Measurements from ENCODE around the gene EXOC6B.

The EXOC6B gene

DNA sequence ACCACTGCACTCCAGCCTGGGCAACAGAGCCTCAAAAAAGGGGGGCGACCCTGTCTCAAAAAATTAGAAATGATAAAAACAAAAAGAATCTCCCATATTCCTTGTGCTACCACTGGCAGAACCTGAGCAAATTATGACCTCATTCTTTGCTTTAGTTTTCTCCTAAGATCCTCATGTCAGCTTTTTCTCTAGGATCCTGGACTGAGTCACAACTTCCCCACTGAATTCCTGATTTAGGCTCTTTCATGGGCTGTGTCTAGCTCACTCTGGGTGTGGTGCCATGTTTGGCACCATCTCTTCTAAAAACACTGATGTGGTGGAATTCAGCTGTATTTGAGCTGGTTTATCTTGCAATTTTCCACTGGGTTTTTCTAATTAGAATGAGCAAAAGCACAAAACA is 37.1 kb downstream of the EXOC6B start:
- TF ChIP-seq, protein P1, sequence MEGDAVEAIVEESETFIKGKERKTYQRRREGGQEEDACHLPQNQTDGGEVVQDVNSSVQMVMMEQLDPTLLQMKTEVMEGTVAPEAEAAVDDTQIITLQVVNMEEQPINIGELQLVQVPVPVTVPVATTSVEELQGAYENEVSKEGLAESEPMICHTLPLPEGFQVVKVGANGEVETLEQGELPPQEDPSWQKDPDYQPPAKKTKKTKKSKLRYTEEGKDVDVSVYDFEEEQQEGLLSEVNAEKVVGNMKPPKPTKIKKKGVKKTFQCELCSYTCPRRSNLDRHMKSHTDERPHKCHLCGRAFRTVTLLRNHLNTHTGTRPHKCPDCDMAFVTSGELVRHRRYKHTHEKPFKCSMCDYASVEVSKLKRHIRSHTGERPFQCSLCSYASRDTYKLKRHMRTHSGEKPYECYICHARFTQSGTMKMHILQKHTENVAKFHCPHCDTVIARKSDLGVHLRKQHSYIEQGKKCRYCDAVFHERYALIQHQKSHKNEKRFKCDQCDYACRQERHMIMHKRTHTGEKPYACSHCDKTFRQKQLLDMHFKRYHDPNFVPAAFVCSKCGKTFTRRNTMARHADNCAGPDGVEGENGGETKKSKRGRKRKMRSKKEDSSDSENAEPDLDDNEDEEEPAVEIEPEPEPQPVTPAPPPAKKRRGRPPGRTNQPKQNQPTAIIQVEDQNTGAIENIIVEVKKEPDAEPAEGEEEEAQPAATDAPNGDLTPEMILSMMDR (IDR thresholded peaks at IDR 0.05; ENCODE audit: control extremely low read depth, extremely low read depth, low read depth, missing control alignments), result no peak
- no peak for DNase-seq (ENCODE audit: extremely low spot score)
- ChIA-PET CTCF (no interaction called here), POLR2A (no interaction called here)

DNA sequence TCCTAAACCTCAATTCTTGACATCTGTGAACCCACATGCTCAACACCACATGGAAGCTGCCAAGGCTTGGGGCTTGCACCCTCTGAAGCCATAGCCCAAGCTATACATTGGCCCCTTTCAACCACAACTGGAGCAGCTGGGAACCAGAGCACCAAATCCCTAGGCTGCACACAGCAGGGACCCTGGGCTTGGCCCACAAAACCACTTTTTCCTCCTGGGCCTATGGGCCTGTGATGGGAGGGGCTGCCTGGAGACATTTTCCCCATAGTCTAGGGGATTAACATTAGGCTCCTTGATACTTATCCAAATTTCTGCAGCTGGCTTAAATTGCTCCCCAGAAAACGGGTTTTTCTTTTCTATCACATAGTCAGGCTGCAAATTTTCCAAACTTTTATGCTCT is 40.3 kb downstream of the EXOC6B start:
- POLR2A ChIA-PET, result no interaction called here
- TF ChIP-seq, protein P1 (IDR thresholded peaks at IDR 0.05; ENCODE audit: control extremely low read depth, extremely low read depth, low read depth, missing control alignments), result no peak

DNA sequence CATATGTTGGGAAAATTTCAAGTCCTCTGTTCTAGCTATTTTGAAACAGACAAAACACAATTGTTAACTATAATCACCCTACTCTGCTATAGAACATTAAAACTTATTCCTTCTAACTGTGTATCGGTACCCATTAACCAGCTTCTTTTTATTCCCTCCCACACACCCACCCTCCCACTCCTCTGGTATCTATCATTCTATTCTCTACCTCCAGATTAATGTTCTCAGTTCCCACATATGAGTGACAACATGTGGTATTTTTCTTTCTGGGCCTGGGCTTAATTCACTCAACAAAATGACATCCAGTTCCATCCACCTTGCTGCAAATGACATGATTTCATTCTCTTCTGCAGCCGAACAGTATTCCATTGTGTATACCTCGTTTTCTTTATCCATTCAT is 43.3 kb downstream of the EXOC6B start:
- POLR2A ChIA-PET, result no interaction called here
- DNase-seq (ENCODE audit: extremely low spot score), result no peak
- TF ChIP-seq, protein P1 (IDR thresholded peaks at IDR 0.05; ENCODE audit: control extremely low read depth, extremely low read depth, low read depth, missing control alignments), result no peak
- CTCF ChIA-PET, result interaction anchor here (0.9 to 1.5 kb wide), 3 partner anchors 11 to 111 kb away, joined by 3 to 4 read pairs (median 3); no protein-coding TSS in a partner anchor

More for the DNA sequence above, 40.3 kb downstream of the EXOC6B start:
- DNase-seq (ENCODE audit: extremely low spot score), result no peak
- CTCF ChIA-PET, result interaction anchor here (0.6 to 0.9 kb wide), 2 partner anchors 75 to 77 kb away, joined by 3 to 4 read pairs; no protein-coding TSS in a partner anchor

DNA sequence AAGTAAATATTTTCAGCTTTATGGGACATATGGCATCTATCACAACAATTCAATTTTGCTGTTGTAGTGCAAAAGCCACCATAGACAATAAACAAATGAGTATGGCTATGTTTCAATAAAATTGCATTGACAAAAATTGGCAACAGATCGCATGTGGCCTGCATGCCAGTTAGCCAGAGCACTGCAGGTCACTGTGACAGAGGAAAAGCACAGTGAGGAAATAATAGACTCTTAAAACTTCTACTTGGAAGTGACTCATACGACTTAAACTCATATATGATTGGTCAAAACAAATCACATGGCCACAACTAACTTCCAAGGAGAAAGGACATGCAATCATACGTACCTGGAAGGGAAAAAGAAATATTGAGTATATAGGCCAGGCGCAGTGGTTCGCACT is 44.4 kb downstream of the EXOC6B start:
- DNase-seq (ENCODE audit: extremely low spot score), result no peak
- ChIA-PET POLR2A (no interaction called here), CTCF (interaction anchor here (1.1 to 1.7 kb wide), 3 partner anchors 13 to 74 kb away, joined by 3 to 5 read pairs (median 3); no protein-coding TSS in a partner anchor)
- TF ChIP-seq, protein P1 (IDR thresholded peaks at IDR 0.05; ENCODE audit: control extremely low read depth, extremely low read depth, low read depth, missing control alignments), result no peak

DNA sequence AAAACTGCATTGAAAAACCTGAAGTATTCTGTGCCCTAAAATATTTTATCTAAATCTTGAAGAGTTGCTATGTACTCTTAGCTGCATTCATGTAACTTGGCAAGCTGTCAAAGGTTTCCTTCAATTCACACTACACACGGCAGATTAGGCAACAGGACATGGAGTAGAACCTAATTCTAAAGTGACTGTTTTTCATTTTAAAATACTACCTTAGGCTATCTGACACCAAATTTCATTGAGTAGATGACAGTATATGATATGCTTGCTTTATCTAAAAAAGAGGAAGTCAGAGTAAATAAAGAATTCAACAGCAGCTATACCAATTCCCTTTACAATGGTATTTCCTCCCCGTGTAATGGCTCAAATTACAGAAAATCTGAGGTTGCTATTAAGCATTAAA is 45.4 kb downstream of the EXOC6B start:
- TF ChIP-seq, protein P1 (IDR thresholded peaks at IDR 0.05; ENCODE audit: control extremely low read depth, extremely low read depth, low read depth, missing control alignments), result no peak
- ChIA-PET CTCF (interaction anchor here (1.0 to 1.7 kb wide), 6 partner anchors 12 to 79 kb away, joined by 3 to 5 read pairs (median 3); no protein-coding TSS in a partner anchor), POLR2A (no interaction called here)
- no peak for DNase-seq (ENCODE audit: extremely low spot score)

DNA sequence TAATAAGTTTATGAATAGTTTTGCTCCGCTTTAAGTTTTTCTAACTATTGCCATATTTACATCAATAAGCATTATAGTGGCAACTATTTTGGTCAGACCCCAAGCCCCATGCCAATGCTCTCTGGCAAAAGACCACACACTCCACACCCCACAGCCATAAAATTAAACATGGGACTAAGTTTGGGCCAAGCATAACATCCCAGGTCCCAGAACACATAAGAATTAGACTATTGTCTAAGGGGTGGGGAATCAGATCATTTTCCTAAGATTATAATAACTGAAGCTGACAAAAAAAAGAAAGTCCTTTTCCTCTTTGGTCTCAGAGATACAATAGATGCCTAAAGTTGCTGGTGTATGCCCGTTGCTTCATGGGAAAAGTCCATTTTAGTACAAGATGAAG is 46.3 kb downstream of the EXOC6B start:
- POLR2A ChIA-PET, result no interaction called here
- TF ChIP-seq, protein P1 (IDR thresholded peaks at IDR 0.05; ENCODE audit: control extremely low read depth, extremely low read depth, low read depth, missing control alignments), result no peak
- no peak for DNase-seq (ENCODE audit: extremely low spot score)
- CTCF ChIA-PET, result interaction anchor here (1.0 to 1.8 kb wide), 7 partner anchors 17 to 83 kb away, joined by 3 to 12 read pairs (median 3); no protein-coding TSS in a partner anchor

Measured in GM10248 (cell line).